Bone marrow (tissue), 2 donors: Measurements from ENCODE around the gene CACNG4.

Experiments
- DNase-seq, 2 donors: peaks; one replicate each; lab custom pipeline; 2025; lab: John Stamatoyannopoulos, UW

Gene CACNG4

GRCh38 chr17:67043283-67043682 is 78.8 kb downstream of the CACNG4 start:
- DNase-seq: no peak

DNA sequence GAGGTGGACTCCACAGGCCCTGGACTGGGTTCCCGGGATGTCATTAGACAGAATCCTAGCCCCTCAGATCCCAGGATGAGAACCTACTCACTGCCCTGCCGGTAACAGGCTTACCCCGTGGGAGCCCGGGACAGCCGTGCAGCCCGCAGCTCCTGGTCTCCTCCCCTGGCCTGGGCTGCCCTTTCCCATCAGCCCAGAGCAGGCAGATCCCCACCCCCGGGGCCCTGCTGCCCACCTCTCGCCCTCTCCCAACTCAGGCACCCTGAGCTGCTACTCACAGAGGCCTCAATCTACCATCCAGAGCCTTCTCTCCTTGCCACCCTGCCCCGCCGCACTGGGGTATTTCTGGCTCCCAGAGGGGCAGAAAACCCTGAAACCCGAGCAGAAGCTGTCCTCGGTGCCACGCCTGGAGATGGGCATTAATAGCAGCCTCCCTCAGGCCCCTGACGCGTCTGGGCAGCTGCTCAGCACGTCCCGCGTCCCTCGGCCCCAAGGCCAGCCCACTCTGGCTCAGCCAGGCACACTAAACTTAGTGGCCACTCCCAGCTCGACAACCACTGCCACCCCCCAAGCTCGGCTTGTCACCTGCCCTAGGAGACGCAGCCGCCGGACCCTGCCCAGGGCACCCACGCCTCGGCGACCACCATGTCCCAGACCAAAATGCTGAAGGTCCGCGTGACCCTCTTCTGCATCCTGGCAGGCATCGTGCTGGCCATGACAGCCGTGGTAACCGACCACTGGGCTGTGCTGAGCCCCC is 79.7 kb downstream of the CACNG4 start, which contains the start of gene CACNG1:
CACNG1 (plus strand) TSS at position 539 of the 757 bp plus-strand sequence; CDS start at position 646, 107 bp downstream.
- DNase-seq: no peak

GRCh38 chr17:67044940-67045339 is 80.4 kb downstream of the CACNG4 start:
- no peak for DNase-seq

DNA sequence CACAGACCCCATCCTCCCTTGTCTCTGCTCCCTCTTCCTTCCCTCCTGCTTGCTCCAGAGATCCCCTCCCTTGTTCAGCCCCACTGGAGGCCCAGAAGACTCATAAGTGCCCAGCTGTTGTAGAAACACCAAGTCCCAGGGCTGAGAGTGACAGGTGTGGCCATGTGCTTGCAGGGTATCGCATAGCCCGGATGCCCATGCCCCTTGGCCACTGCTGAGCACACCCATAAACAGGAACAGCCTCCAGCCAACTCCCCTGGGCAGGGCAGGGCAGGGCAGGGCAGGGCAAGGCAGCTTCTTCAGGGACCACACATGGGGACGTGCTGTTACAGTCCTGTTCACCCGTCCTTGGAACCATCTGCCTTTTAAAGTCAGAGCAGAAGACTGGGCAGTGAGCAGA is 81.9 kb downstream of the CACNG4 start:
- no peak for DNase-seq

- no peak for DNase-seq
These were observed 82.9 kb downstream of the CACNG4 start for GRCh38 chr17:67047382-67047781.

DNA sequence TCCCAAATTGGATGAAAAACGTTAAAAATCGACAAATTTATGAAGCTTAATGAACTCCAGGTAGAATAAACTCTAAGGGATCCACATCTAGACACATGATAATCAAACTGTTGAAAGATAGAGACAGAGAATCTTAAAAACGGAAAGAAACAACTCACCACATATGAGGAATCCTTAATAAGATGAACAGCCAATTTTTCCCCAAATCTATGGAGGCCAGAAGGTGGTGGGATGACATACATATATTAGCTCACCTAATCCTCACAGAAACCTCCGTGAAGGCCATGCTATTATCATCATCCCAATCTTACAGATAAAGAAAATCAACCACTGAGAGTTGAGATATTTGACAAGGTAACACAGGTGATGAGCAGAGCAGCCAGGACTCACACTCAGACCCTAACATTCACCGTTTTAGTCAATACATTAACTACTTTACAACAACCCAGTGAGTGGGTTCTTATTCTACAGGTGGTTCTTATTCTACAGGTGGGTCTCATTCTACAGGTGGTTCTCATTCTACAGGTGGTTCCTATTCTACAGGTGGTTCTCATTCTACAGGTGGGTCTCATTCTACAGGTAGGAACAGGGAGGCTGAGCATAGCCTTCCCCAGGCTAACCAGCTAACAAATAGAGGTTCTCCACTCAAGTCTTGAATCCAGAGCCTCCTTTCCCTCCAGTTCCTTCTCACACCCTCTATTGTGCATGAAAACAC is 84.7 kb downstream of the CACNG4 start:
- no peak for DNase-seq

DNA sequence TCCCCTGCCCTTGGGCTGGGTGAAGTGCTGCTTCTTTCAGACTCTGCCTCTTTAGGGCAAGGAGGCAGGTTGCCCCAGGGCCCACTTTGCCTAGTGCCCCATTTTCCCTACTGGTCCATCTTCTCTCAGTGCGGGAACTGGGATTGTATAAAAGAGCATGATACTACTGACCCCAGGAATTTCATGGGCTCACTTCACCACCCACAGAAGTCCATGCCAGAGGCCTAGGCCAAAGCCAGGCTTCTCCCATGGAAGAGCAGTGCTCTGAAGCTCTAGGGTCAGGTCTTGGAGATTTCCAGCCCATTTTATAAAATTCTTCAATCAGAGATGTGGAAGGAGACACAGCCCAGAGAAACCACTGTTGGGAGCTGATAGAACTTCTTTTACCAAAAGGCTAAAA is 85.6 kb downstream of the CACNG4 start:
- DNase-seq: no peak

GRCh38 chr17:67050471-67051154 is 86.1 kb downstream of the CACNG4 start:
- DNase-seq: no peak

DNA sequence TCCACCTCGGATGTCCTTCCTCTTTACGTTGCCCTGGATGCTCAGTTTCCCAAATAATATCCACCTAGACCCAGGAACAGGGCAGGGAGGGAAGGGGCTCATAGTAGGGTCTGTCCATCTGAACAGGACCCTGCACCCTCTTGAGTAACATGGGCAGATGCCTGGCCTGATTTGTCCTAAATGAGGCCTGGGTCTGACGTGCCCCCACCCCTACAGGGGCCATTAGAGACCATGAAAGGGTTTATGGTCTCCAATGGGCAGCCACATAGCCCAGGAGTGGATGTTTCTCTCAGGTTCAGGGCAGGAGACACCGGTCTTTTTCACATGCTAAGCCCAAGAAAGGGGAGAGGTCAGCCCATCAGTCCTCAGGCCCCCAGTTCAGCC is 86.6 kb downstream of the CACNG4 start:
- no peak for DNase-seq

GRCh38 chr17:67051837-67052236 is 87.3 kb downstream of the CACNG4 start:
- no peak for DNase-seq

GRCh38 chr17:67052720-67053437 is 88.4 kb downstream of the CACNG4 start:
- DNase-seq: no peak

GRCh38 chr17:67053438-67054000 is 89.0 kb downstream of the CACNG4 start:
- no peak for DNase-seq

- DNase-seq: no peak
These were observed 89.6 kb downstream of the CACNG4 start for GRCh38 chr17:67054011-67054591.

DNA sequence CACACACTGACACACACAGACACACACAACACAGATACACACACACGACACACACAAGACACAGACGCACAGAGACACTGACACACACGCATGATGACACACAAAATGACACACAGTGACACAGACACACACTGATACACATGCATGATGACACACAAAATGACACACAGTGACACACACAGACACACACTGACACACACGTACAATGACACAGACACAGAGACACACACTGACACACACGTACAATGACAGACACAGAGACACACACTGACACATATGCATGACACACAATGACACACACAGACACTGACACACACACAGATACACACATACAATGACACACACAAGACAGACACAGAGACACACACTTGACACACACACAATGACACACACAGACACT is 90.1 kb downstream of the CACNG4 start:
- no peak for DNase-seq

- DNase-seq: no peak
These were observed 90.5 kb downstream of the CACNG4 start for GRCh38 chr17:67055041-67055443.

- no peak for DNase-seq
These were observed 91.6 kb downstream of the CACNG4 start for GRCh38 chr17:67055811-67056745.

DNA sequence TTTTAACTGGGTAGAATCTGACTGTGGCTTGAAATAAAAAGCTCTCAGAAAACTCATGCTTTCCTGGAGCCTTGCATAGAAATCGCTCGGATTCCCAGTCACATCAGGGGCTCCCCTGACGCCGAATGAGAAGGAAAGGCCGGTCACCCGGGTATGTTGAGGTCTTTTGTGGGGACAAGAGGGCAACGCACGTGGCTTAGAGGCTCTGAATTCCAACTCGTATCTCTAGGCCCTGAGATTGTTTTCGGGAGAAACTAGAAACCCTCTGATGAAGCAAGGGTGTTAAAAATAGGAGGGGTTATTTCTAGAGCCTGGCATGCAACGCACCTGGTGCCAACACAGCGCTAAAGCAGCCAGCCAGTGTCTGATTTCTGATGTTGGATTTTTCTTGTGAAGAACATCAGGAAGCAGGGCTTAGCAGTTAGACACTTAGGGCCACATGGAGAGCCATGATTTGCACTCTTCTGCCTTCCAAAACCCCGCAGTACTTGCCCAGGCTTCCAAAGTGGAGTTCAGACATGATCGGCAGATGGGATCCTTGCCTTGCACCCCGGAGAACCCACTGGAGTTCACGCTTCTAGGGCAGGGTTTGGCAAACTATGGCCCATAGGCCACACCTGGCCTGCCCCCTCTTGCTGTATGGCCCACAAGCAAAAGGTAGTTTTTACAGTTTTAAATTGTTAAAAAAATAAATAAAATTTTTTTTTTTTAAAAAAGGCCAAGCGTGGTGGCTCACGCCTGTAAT is 92.4 kb downstream of the CACNG4 start:
- DNase-seq: no peak

DNA sequence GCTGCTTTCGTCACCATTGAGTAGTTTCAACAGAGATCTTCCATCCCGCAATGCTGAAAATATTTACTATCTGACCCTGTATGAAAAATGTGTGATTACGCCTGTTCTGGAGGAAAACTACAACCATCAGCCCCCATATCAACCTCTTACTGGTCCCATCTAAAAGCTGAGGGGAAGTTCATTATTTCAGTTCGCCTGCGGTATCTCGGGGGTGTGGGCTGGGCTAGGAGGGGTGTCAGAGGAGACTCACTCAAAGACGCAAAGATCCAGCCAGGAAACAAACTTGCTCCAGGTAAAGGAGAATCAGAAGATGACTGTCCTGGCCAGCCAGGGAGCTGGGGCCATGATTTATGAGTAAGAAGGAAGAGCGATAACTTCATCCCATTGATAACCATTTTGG is 93.5 kb downstream of the CACNG4 start:
- DNase-seq: no peak

- DNase-seq: no peak
These were observed 94.9 kb downstream of the CACNG4 start for GRCh38 chr17:67059372-67059771.

DNA sequence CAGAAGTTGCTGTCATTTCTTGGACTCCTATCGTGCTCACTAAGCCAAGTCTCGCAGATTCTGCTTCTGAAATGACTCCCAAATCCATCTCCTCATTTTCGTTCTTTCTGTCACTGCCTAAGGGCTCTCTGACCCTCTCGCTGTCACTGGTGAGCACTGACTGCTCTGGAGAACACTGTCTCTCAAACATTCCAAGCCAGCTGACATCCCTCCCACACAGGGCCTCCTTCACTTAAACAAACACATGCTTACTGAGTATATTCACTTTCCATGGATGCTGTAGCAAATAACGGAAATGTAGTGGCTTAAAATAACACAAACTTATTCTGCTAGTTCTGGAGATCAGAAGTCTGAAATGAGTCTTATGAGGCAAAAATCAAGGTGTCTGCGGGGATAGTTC is 98.6 kb downstream of the CACNG4 start:
- DNase-seq: no peak
